Measurements from ENCODE around the gene ANKUB1.

DNA sequence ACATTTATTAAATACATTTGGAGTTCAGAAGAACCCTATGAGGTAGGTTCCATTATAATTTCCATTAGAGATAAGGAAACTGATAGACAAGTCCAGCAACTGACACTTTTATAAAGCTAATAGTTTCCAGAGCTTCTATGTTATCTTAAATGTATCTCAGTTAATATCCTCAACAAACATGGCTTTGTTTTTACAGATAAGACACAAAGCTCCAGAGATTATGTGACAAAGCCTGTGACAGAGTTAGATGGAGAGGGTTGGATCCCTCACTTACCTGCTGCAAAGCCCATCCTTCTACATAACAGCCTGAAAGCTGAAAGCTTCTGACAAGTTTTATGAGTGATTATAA is 39.6 kb downstream of the ANKUB1 start:
- TF ChIP-seq CTCF (IDR thresholded peaks at IDR 0.05) (no peak), POLR2A (IDR thresholded peaks at IDR 0.05) (no peak), EP300 (IDR thresholded peaks at IDR 0.05) (no peak), POLR2AphosphoS5 (IDR thresholded peaks at IDR 0.05) (no peak)
